Calu3 (cell line): ENCODE measurements around the gene CTF1. TPM values are rescaled to one million over a fixed set of nuclear protein-coding genes. Genes with fewer than 3 reads are reported as not detected.
A peak's percentile ranks its signal among the peaks of the same experiment; 100 is the strongest.

Experiments
- BruUV-seq: library from RNA; stranded (reverse); fragments of 400-500 nt; replicated peaks from 2 replicates; lab custom pipeline; 2021; lab: Mats Ljungman, UMichigan
- CTCF ChIA-PET: fragments of 300-600 bp; sonication (Branson Sonifier 250); formaldehyde crosslinking; loops from one replicate; lab custom pipeline; 2022; ENCODE audit warnings: antibody characterized with exemption; lab: Charles Lee
- DNase-seq: peaks from one replicate; pipeline ENCODE4 v3.0.0; 2022
- H3K27ac Mint-ChIP-seq: one replicate; pipeline ENCODE4 v1.8.0; 2022; ENCODE audit warnings: mixed read lengths; ENCODE audit not compliant: unreplicated experiment
- H3K27me3 Mint-ChIP-seq: one replicate; pipeline ENCODE4 v1.8.0; 2022; ENCODE audit warnings: mixed read lengths; ENCODE audit not compliant: unreplicated experiment
- H3K36me3 Mint-ChIP-seq: one replicate; pipeline ENCODE4 v1.8.0; 2022; ENCODE audit warnings: mild to moderate bottlenecking, moderate library complexity, mixed read lengths; ENCODE audit not compliant: insufficient read depth, unreplicated experiment
- H3K4me1 Mint-ChIP-seq: one replicate; pipeline ENCODE4 v1.8.0; 2022; ENCODE audit warnings: mild to moderate bottlenecking, low read depth, mixed read lengths; ENCODE audit not compliant: unreplicated experiment
- H3K4me3 Mint-ChIP-seq: one replicate; pipeline ENCODE4 v1.8.0; 2022; ENCODE audit warnings: mild to moderate bottlenecking, low read depth, moderate library complexity, mixed read lengths; ENCODE audit not compliant: unreplicated experiment
- H3K9me3 Mint-ChIP-seq: one replicate; pipeline ENCODE4 v1.8.0; 2022; ENCODE audit warnings: low read depth, mixed read lengths; ENCODE audit not compliant: unreplicated experiment
- intact Hi-C: fragments of 100-400 bp; cut with micrococcal nuclease; formaldehyde crosslinking; loops from one replicate; pipeline ENCODE4 v1.10.0; 2022; ENCODE audit not compliant: unreplicated experiment
- total RNA-seq: library from RNA; stranded (reverse); gene quantifications from 2 replicates; pipeline ENCODE4 v1.2.3, GENCODE V29; 2022
- TF ChIP-seq, protein P1 (sequence below): fragments of 200-600 bp; IDR thresholded peaks from one replicate; pipeline ENCODE4 v1.8.0; 2022; ENCODE audit warnings: antibody characterized with exemption; ENCODE audit not compliant: unreplicated experiment

CTF1 gene
- total RNA-seq, 1 experiment from 2014 or later: 1.9 TPM

DNA sequence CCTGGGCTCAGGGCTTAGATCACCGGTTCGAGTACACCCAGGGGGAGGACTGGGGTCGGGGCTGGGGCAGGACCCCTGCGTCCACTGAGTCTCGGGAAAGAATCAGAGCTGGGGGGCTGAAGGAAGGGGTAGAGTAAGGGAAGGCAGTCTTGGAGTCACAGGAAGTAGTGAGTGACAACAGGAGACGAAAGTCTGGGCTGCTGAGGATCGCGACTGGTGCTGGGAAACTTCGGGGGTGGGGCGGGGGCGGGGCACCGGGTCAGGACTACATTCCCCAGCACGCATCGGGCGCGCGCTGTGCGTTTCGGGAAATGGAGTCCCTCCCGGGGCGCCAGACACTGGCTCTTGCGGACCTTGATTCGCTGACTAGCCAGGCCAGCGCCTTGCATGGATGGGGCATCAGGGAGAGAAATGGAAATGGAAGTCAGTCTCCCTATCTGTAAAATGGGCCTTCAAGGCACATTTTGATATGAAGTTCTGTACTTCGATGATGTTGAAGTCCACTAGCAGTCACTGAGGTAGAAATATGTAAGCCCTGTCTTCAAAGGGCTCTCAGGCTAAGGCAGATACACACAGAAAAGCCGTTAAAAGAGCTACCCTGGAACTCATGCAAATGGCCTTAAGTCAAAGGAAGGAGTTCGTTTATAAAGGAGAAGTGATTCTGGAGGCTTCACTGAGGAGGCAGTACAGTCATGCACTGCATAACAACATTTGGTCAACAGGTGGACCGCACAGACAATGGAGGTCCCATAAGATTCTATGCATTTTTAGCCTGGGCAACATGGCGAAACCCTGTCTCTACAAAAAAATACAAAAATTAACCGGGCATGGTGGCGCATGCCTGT, 697 bp downstream of the CTF1 start:
- no peaks in the 10 kb centered on the region for H3K27me3 Mint-ChIP-seq
- peak overlapping the region; percentile 33 for H3K27ac Mint-ChIP-seq
- peak overlapping the region; percentile 74 for H3K4me3 Mint-ChIP-seq
- TF ChIP-seq, protein P1, sequence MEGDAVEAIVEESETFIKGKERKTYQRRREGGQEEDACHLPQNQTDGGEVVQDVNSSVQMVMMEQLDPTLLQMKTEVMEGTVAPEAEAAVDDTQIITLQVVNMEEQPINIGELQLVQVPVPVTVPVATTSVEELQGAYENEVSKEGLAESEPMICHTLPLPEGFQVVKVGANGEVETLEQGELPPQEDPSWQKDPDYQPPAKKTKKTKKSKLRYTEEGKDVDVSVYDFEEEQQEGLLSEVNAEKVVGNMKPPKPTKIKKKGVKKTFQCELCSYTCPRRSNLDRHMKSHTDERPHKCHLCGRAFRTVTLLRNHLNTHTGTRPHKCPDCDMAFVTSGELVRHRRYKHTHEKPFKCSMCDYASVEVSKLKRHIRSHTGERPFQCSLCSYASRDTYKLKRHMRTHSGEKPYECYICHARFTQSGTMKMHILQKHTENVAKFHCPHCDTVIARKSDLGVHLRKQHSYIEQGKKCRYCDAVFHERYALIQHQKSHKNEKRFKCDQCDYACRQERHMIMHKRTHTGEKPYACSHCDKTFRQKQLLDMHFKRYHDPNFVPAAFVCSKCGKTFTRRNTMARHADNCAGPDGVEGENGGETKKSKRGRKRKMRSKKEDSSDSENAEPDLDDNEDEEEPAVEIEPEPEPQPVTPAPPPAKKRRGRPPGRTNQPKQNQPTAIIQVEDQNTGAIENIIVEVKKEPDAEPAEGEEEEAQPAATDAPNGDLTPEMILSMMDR: no peak
- peak; percentile 90 for DNase-seq
- CTCF ChIA-PET: interaction anchor here (0.5 to 0.6 kb wide), 3 partner anchors 20 to 207 kb away, joined by 3 to 5 read pairs (median 3); no protein-coding TSS in a partner anchor
- intact Hi-C loops: loop anchor here (2.0 kb wide), 1 partner anchor 52 kb away; no protein-coding TSS in a partner anchor
- peaks cover 45% of the 10 kb centered on the region for H3K36me3 Mint-ChIP-seq
- H3K4me1 Mint-ChIP-seq: peaks cover 42% of the 10 kb centered on the region
- no peaks in the 10 kb centered on the region for H3K9me3 Mint-ChIP-seq
- no TSS peak for BruUV-seq

- DNase-seq: no peak
- H3K4me1 Mint-ChIP-seq: peaks cover 39% of the 10 kb centered on the region
- H3K9me3 Mint-ChIP-seq: peaks cover 2% of the 10 kb centered on the region
- CTCF ChIA-PET: no interaction called here
- H3K27me3 Mint-ChIP-seq: no peaks in the 10 kb centered on the region
- TF ChIP-seq, protein P1: no peak
- peaks cover 25% of the 10 kb centered on the region for H3K36me3 Mint-ChIP-seq
- H3K4me3 Mint-ChIP-seq: no peak overlapping the region
- BruUV-seq: no TSS peak
- intact Hi-C loops: no loop called here
- no peak overlapping the region for H3K27ac Mint-ChIP-seq
Measured at GRCh38 chr16:30899794-30900193, 3.4 kb downstream of the CTF1 start.

DNA sequence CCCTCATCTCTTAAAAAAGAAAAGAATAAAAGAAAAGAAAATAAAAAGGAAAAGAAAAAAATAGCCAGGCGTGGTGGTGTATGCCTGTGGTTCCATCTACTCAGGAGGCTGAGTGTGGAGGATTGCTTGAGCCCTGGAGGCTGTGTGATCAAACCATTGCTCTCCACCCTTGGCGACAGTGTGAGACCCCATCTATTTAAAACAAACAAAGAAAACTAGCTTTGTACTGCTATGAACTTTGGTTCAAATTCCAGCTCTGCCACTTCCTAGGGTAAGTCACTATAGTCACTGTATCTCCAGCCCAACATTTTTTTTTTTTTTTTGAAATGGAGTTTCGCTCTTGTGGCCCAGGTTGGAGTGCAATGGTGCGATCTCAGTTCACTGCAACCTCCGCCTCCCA, 4.2 kb downstream of the CTF1 start:
- H3K27me3 Mint-ChIP-seq: no peaks in the 10 kb centered on the region
- intact Hi-C loops: no loop called here
- H3K4me1 Mint-ChIP-seq: peaks cover 31% of the 10 kb centered on the region
- H3K9me3 Mint-ChIP-seq: peaks cover 2% of the 10 kb centered on the region
- H3K4me3 Mint-ChIP-seq: peak overlapping the region; percentile 36
- DNase-seq: no peak
- BruUV-seq: no TSS peak
- CTCF ChIA-PET: no interaction called here
- H3K27ac Mint-ChIP-seq: no peak overlapping the region
- H3K36me3 Mint-ChIP-seq: peaks cover 22% of the 10 kb centered on the region
- TF ChIP-seq, protein P1: no peak

DNA sequence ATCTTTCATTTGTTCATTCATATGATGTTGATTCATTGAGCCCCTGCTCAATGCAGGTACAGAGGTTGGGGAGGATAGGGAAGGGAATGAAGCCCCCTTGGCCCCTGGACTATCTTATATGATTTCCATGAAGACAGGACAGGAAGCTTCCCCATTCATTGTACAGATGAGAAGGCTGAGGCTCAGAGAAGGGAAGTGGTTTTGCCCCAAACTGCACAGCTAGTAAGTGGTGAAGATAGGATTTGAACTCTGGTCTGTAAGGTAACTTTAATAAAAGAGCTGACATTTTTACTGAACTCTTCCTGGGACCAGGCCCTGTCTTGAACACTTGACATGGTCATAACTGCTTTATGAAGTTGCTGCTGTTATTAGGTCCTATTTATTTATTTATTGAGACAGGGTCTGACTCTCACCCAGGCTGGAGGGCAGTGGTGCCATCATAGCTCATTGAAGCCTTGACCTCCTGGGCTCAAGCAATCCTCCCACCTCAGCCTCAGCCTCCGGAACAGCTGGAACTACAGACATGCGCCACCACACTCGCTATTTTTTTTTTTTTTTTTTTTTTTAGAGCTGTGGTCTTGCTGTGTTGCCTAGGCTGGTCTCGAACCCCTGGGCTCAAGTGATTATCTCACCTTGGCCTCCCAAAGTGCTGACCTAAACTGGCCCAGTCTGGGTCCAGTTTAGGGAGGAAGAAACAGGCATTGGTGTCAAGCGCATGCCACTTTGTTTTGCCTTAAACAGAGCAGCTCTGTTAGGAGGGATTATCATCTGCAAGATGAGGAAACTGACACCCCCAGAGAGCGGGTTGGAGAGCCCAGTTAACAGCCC, 5.0 kb downstream of the CTF1 start:
- Mint-ChIP-seq H3K9me3 (peaks cover 2% of the 10 kb centered on the region), H3K27ac (no peak overlapping the region), H3K4me1 (peaks cover 25% of the 10 kb centered on the region), H3K4me3 (peak overlapping the region; percentile 36), H3K36me3 (peaks cover 13% of the 10 kb centered on the region), H3K27me3 (no peaks in the 10 kb centered on the region)
- TF ChIP-seq, protein P1: no peak
- DNase-seq: no peak
- CTCF ChIA-PET: interaction anchor here (0.7 to 2.2 kb wide), 3 partner anchors 57 to 154 kb away, joined by 3 to 19 read pairs (median 3); no protein-coding TSS in a partner anchor
- no TSS peak for BruUV-seq
- intact Hi-C loops: no loop called here
